PC-9 (cell line): Measurements from ENCODE around the gene OOSP1. TPM values are rescaled to one million over a fixed set of nuclear protein-coding genes. Genes with fewer than 3 reads are reported as not detected.

Experiments
- BruUV-seq: library from RNA; stranded (reverse); fragments of 400-500 nt; replicated peaks from 2 replicates; lab custom pipeline; 2021; lab: Mats Ljungman, UMichigan
- CTCF ChIA-PET: fragments of 300-600 bp; sonication (Branson Sonifier 250); formaldehyde crosslinking; loops from one replicate; lab custom pipeline; 2022; ENCODE audit warnings: antibody characterized with exemption; lab: Charles Lee
- POLR2A ChIA-PET: fragments of 300-600 bp; sonication (Branson Sonifier 250); formaldehyde crosslinking; loops from one replicate; lab custom pipeline; 2022; ENCODE audit warnings: antibody characterized with exemption; ENCODE audit not compliant: unreplicated experiment; lab: Charles Lee
- DNase-seq, 2 experiments: peaks; one replicate each; pipeline versions ENCODE4 v3.0.0 to v3.0.0-alpha.2; 2015 to 2022; ENCODE audit warnings: mixed read lengths in 1 of 2
- H2AFZ ChIP-seq: fragments of 200-600 bp; sonication (generic); 2 replicates; pipeline ENCODE4 v1.8.1; 2017; ENCODE audit warnings: antibody characterized with exemption
- H3F3A ChIP-seq: fragments of 200-600 bp; sonication (generic); 2 replicates; pipeline ENCODE4 v1.8.1; 2017; ENCODE audit warnings: antibody characterized with exemption, mild to moderate bottlenecking, low read depth; ENCODE audit not compliant: insufficient read depth
- H3K27ac ChIP-seq: fragments of 200-600 bp; sonication (generic); 2 replicates; pipeline ENCODE4 v1.6.1; 2016; ENCODE audit warnings: mixed run types
- H3K27me3 ChIP-seq: fragments of 200-600 bp; sonication (generic); 2 replicates; pipeline ENCODE4 v1.6.1; 2016; ENCODE audit warnings: low read depth, mixed run types; ENCODE audit not compliant: insufficient read depth
- H3K36me3 ChIP-seq: fragments of 200-600 bp; sonication (generic); 2 replicates; pipeline ENCODE4 v1.6.1; 2016; ENCODE audit warnings: low read depth, mixed run types
- H3K4me1 ChIP-seq: fragments of 200-600 bp; sonication (generic); replicated peaks from 2 replicates; pipeline ENCODE4 v1.6.1; 2016; ENCODE audit warnings: mixed run types; ENCODE audit not compliant: insufficient read depth
- H3K4me2 ChIP-seq: fragments of 200-600 bp; sonication (generic); 2 replicates; pipeline ENCODE4 v1.6.1; 2017; ENCODE audit warnings: mixed run types
- H3K4me3 ChIP-seq: fragments of 200-600 bp; sonication (generic); 2 replicates; pipeline ENCODE4 v1.6.1; 2016; ENCODE audit warnings: mixed run types
- H3K79me2 ChIP-seq: fragments of 200-600 bp; sonication (generic); 2 replicates; pipeline ENCODE4 v1.6.1; 2017; ENCODE audit warnings: low read depth, mixed run types
- H3K9me2 ChIP-seq: fragments of 200-600 bp; sonication (generic); 2 replicates; pipeline ENCODE4 v1.8.1; 2017; ENCODE audit warnings: mild to moderate bottlenecking; ENCODE audit not compliant: insufficient read depth
- H3K9me3 ChIP-seq: fragments of 200-600 bp; sonication (generic); 2 replicates; pipeline ENCODE4 v1.8.1; 2016; ENCODE audit warnings: low read depth; ENCODE audit not compliant: insufficient read depth
- H4K20me1 ChIP-seq: fragments of 200-600 bp; sonication (generic); 2 replicates; pipeline ENCODE4 v1.8.1; 2017; ENCODE audit not compliant: insufficient read depth
- EZH2 ChIP-seq: fragments of 200-600 bp; sonication (generic); IDR thresholded peaks from 2 replicates; pipeline ENCODE4 v1.8.0; 2017; ENCODE audit warnings: antibody characterized with exemption, low read depth
- intact Hi-C: fragments of 100-400 bp; cut with micrococcal nuclease; formaldehyde crosslinking; loops from one replicate; pipeline ENCODE4 v1.10.0; 2022; ENCODE audit not compliant: unreplicated experiment
- total RNA-seq: library from RNA; stranded (reverse); gene quantifications from 2 replicates; pipeline ENCODE4 v1.2.3, GENCODE V29; 2021
- TF ChIP-seq, protein P1 (sequence below): fragments of 200-600 bp; sonication (generic); conservative IDR thresholded peaks from 2 replicates; pipeline ENCODE4 v1.6.1; 2017; ENCODE audit warnings: mixed run types, antibody characterized with exemption, mild to moderate bottlenecking, moderate library complexity

OOSP1 gene
- total RNA-seq, 1 experiment from 2014 or later = not detected

DNA sequence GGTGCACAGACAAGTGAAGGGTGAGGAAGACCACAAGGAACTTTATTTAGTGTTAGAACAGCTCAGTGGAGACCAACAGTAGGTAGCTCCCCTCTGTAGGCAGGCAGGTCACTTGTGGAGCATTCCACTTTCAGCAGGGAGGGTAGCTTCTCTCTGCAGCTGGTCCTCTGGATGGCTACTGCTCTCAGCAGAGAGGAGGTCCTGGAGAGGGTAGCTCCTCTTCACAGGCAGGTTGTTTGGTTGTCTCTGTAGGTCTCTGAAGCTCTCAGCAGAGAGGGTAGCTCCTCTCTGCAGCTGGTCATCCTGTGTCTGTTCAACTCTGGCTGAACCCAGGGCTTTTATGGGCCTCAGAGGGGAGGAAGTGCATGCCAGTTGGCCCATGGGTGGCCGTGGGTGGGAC is 6.5 kb upstream of the OOSP1 start:
- H3F3A ChIP-seq = no peaks in the 10 kb centered on the region
- no peaks in the 10 kb centered on the region for H3K36me3 ChIP-seq
- H3K9me2 ChIP-seq = no peaks in the 10 kb centered on the region
- no peaks in the 10 kb centered on the region for H3K9me3 ChIP-seq
- no TSS peak for BruUV-seq
- H3K4me2 ChIP-seq = no peak overlapping the region
- POLR2A ChIA-PET = no interaction called here
- no peak overlapping the region for H2AFZ ChIP-seq
- intact Hi-C loops = no loop called here
- H3K27me3 ChIP-seq = peaks cover 30% of the 10 kb centered on the region
- H3K4me3 ChIP-seq = no peak overlapping the region
- H3K4me1 ChIP-seq = no peaks in the 10 kb centered on the region
- CTCF ChIA-PET = interaction anchor here (0.6 kb wide), 1 partner anchor 14 kb away, joined by 10 read pairs; no protein-coding TSS in a partner anchor
- DNase-seq = no peak
- no peak overlapping the region for H3K27ac ChIP-seq
- TF ChIP-seq EZH2 = no peak
- TF ChIP-seq, protein P1, sequence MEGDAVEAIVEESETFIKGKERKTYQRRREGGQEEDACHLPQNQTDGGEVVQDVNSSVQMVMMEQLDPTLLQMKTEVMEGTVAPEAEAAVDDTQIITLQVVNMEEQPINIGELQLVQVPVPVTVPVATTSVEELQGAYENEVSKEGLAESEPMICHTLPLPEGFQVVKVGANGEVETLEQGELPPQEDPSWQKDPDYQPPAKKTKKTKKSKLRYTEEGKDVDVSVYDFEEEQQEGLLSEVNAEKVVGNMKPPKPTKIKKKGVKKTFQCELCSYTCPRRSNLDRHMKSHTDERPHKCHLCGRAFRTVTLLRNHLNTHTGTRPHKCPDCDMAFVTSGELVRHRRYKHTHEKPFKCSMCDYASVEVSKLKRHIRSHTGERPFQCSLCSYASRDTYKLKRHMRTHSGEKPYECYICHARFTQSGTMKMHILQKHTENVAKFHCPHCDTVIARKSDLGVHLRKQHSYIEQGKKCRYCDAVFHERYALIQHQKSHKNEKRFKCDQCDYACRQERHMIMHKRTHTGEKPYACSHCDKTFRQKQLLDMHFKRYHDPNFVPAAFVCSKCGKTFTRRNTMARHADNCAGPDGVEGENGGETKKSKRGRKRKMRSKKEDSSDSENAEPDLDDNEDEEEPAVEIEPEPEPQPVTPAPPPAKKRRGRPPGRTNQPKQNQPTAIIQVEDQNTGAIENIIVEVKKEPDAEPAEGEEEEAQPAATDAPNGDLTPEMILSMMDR = no peak
- no peaks in the 10 kb centered on the region for H3K79me2 ChIP-seq
- H4K20me1 ChIP-seq = no peaks in the 10 kb centered on the region

DNA sequence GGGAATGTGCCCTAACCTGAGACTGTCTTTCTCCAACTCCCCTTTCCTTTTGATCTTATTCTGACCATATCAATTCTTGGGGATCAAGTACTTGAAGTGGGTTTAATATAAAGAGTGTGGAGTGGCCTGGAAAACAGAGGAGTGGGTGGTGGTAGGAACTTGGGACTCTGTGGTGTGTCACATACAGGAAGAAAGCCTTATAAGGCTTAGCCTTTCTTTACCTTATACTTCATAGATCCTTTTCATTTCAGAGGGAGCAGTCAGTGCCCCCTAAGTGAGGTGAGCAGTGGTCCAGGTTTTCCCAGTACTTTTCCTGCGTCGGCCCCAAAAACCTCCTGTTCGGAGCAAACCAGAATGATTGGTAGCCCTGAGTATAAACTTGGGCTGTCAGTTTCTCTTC is 486 bp downstream of the OOSP1 start:
- Histone ChIP-seq H4K20me1 (no peaks in the 10 kb centered on the region), H3K4me3 (no peak overlapping the region), H2AFZ (no peak overlapping the region), H3K27ac (no peak overlapping the region), H3K4me2 (no peak overlapping the region), H3K79me2 (no peaks in the 10 kb centered on the region), H3K9me2 (no peaks in the 10 kb centered on the region), H3K36me3 (no peaks in the 10 kb centered on the region), H3K4me1 (no peaks in the 10 kb centered on the region), H3K27me3 (peaks cover 62% of the 10 kb centered on the region), H3F3A (no peaks in the 10 kb centered on the region), H3K9me3 (no peaks in the 10 kb centered on the region)
- CTCF ChIA-PET = no interaction called here
- TF ChIP-seq, protein P1 = no peak
- no peak for TF ChIP-seq EZH2
- POLR2A ChIA-PET = no interaction called here
- intact Hi-C loops = no loop called here
- no TSS peak for BruUV-seq
- no peak for DNase-seq

DNA sequence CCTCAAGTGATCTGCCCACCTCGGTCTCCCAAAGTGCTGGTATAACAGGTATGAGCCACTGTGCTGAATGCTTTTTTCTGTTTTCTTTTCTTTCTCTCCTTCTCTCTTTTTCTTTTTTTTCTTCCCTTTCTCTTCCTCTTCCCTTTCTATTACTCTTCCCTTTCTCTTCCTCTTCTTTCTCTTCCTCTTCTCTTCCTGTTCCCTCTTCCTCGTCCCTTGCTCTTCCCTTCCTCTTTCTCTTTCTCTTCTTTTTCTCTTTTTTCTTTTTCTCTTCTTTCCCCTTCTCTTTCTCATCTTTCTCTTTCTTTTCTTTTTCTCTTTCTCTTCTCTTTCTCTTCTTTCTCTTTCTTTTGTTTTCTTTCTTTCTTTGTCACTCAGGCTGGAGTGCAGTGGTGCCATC is 1.2 kb downstream of the OOSP1 start:
- Histone ChIP-seq H3K27ac (no peak overlapping the region), H3K79me2 (no peaks in the 10 kb centered on the region), H3K9me3 (no peaks in the 10 kb centered on the region), H3K4me1 (no peaks in the 10 kb centered on the region), H3K27me3 (peaks cover 57% of the 10 kb centered on the region; the same call in 1 of the 2 replicates), H2AFZ (no peak overlapping the region), H3K4me2 (no peak overlapping the region), H3K4me3 (no peak overlapping the region), H3F3A (no peaks in the 10 kb centered on the region), H4K20me1 (no peaks in the 10 kb centered on the region), H3K9me2 (no peaks in the 10 kb centered on the region), H3K36me3 (no peaks in the 10 kb centered on the region)
- BruUV-seq = no TSS peak
- intact Hi-C loops = no loop called here
- TF ChIP-seq EZH2 = no peak
- TF ChIP-seq, protein P1 = no peak
- no peak for DNase-seq
- POLR2A ChIA-PET = no interaction called here
- CTCF ChIA-PET = no interaction called here
